ENCODE measurements around the gene C3orf85. TPM values are rescaled to one million over a fixed set of nuclear protein-coding genes. Genes with fewer than 3 reads are reported as not detected.
A peak's percentile ranks its signal among the peaks of the same experiment; 100 is the strongest.

Gene C3orf85
- total and polyA plus RNA-seq, 10 of the 15 experiments (the other 5 are each of a cell fraction or from before 2014, with no cell fraction given), result not detected

GRCh38 chr3:109098079-109098644, 38.4 kb upstream of the C3orf85 start:
- H2AFZ ChIP-seq (ENCODE audit: control insufficient read depth, low read depth, low read length), result no peak overlapping the region
- POLR2A ChIA-PET, result no interaction called here
- H3K79me2 ChIP-seq (ENCODE audit: control insufficient read depth, insufficient read depth, low read length), result no peaks in the 10 kb centered on the region
- H4K20me1 ChIP-seq (ENCODE audit: control insufficient read depth, insufficient read depth), result no peaks in the 10 kb centered on the region
- no peaks in the 10 kb centered on the region for H3K4me1 ChIP-seq (ENCODE audit: control insufficient read depth, insufficient read depth, low read length)
- SMC1A ChIA-PET (ENCODE audit: uncharacterized antibody, unreplicated experiment), result interaction anchor here (1.1 to 3.9 kb wide), 2 partner anchors 15 to 74 kb away, joined by 5 to 17 read pairs; no protein-coding TSS in a partner anchor
- no peaks in the 10 kb centered on the region for H3K9me3 ChIP-seq (replicated peaks; ENCODE audit: control insufficient read depth, insufficient read depth, low read length)
- no peak overlapping the region for H3K9ac ChIP-seq (ENCODE audit: control insufficient read depth, insufficient read depth, low read length)
- TF ChIP-seq, protein P1, sequence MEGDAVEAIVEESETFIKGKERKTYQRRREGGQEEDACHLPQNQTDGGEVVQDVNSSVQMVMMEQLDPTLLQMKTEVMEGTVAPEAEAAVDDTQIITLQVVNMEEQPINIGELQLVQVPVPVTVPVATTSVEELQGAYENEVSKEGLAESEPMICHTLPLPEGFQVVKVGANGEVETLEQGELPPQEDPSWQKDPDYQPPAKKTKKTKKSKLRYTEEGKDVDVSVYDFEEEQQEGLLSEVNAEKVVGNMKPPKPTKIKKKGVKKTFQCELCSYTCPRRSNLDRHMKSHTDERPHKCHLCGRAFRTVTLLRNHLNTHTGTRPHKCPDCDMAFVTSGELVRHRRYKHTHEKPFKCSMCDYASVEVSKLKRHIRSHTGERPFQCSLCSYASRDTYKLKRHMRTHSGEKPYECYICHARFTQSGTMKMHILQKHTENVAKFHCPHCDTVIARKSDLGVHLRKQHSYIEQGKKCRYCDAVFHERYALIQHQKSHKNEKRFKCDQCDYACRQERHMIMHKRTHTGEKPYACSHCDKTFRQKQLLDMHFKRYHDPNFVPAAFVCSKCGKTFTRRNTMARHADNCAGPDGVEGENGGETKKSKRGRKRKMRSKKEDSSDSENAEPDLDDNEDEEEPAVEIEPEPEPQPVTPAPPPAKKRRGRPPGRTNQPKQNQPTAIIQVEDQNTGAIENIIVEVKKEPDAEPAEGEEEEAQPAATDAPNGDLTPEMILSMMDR (IDR thresholded peaks at IDR 0.05 in 2 of 3, conservative IDR thresholded peaks at IDR 0.05 in 1 of 3; ENCODE audit: control insufficient read depth in 2 of 3, extremely low read depth in 1 of 3, insufficient read depth in 1 of 3, low read depth in 3 of 3, low read length in 3 of 3), result peak in 2 of 3 experiments; percentile 50 to 56; a peak in 4 of 6 replicates
- TF ChIP-seq BMI1 (IDR thresholded peaks at IDR 0.05; ENCODE audit: borderline replicate concordance) (no peak), FOXK2 (IDR thresholded peaks at IDR 0.05) (no peak), SMC3 (IDR thresholded peaks at IDR 0.05; ENCODE audit: borderline replicate concordance, low read length) (peak; percentile 22; the same call in 1 of the 2 replicates), RAD21 (IDR thresholded peaks at IDR 0.05; ENCODE audit: insufficient read depth, low read depth, low read length) (peak; percentile 27; the same call in 1 of the 2 replicates)
- H3K27ac ChIP-seq (ENCODE audit: control insufficient read depth, insufficient read depth), result no peak overlapping the region
- FAIRE-seq (no peak), DNase-seq (ENCODE audit: low read depth, low spot score) (no peak), ATAC-seq (peak; percentile 84)
- WGBS (ENCODE audit: insufficient coverage, insufficient replicate concordance, low lambda C conversion rate, missing lambda C conversion rate), result 10% methylated on average over 5 of the region's 5 CpGs
- in situ Hi-C loops (cut with MboI), result loop anchor here (25.0 kb wide), 1 partner anchor 436 kb away; no protein-coding TSS in a partner anchor
- RAD21 ChIA-PET (ENCODE audit: unreplicated experiment), result interaction anchor here (1.0 kb wide), 2 partner anchors 17 to 75 kb away, joined by 4 to 6 read pairs; no protein-coding TSS in a partner anchor
- CTCF ChIA-PET, result interaction anchor here (0.6 to 3.8 kb wide), 6 partner anchors 15 to 434 kb away, joined by 3 to 25 read pairs (median 6); no protein-coding TSS in a partner anchor
- no peak overlapping the region for H3K4me2 ChIP-seq (ENCODE audit: control insufficient read depth, insufficient read depth)
- H3K27me3 ChIP-seq (replicated peaks in 1 of 2; ENCODE audit: control insufficient read depth in 2 of 2, insufficient read depth in 2 of 2, low read length in 1 of 2), result no peaks in the 10 kb centered on the region
- no TSS peak for BruUV-seq (replicated peaks)
- H3K36me3 ChIP-seq (ENCODE audit: control insufficient read depth in 2 of 2, insufficient read depth in 2 of 2, low read length in 1 of 2), result no peaks in the 10 kb centered on the region
- no peak overlapping the region for H3K4me3 ChIP-seq
- intact Hi-C loops (cut with micrococcal nuclease; ENCODE audit: unreplicated experiment), result no loop called here
